CD14-positive monocyte (primary cell): ENCODE results near the gene MDP1. TPM values are rescaled to one million over a fixed set of nuclear protein-coding genes. Genes with fewer than 3 reads are reported as not detected.
"Not testable (repeated sequence)": the region's sequence is repeated elsewhere in the genome, so short reads cannot be mapped to it uniquely, and the experiment has no call there.

Experiments
- DNase-seq, 3 donors: peaks; one replicate each; pipeline ENCODE4 v3.0.0-alpha.2; 2011 to 2022
- H2AFZ ChIP-seq: 2 replicates; pipeline ENCODE4 v1.6.0; 2012; ENCODE audit warnings: mild to moderate bottlenecking, low read depth, low read length, inconsistent platforms; ENCODE audit not compliant: insufficient read depth, poor library complexity, severe bottlenecking
- H3K27ac ChIP-seq, 2 donors: 1 replicate in 1 of 2; 2 replicates in 1 of 2; pipeline ENCODE4 v1.5.1; 2012 to 2013; ENCODE audit warnings: low read length in 2 of 2, control low read depth in 1 of 2, inconsistent platforms in 1 of 2, low read depth in 1 of 2, mild to moderate bottlenecking in 1 of 2
- H3K27me3 ChIP-seq, 2 donors: one replicate each; pipeline versions ENCODE4 v1.6.0 to v1.6.1; 2011 to 2013; ENCODE audit warnings: low read length in 2 of 2; ENCODE audit not compliant: control insufficient read depth in 2 of 2, insufficient read depth in 2 of 2
- H3K36me3 ChIP-seq, 2 donors: replicated peaks in 1 of 2; 1 replicate in 1 of 2; 2 replicates in 1 of 2; pipeline versions ENCODE4 v1.5.1 to v1.6.1; 2012 to 2013; ENCODE audit warnings: low read length in 2 of 2, control low read depth in 1 of 2, inconsistent platforms in 1 of 2, mild to moderate bottlenecking in 1 of 2; ENCODE audit not compliant: insufficient read depth in 2 of 2, control insufficient read depth in 1 of 2
- H3K4me1 ChIP-seq, 2 donors: 1 replicate in 1 of 2; 2 replicates in 1 of 2; pipeline versions ENCODE4 v1.5.1 to v1.6.1; 2012 to 2013; ENCODE audit warnings: low read length in 2 of 2, control low read depth in 1 of 2, inconsistent platforms in 1 of 2, mild to moderate bottlenecking in 1 of 2, moderate library complexity in 1 of 2; ENCODE audit not compliant: insufficient read depth in 2 of 2, control insufficient read depth in 1 of 2
- H3K4me2 ChIP-seq: replicated peaks from 2 replicates; pipeline ENCODE3; 2012; ENCODE audit warnings: low read length, moderate library complexity, mild to moderate bottlenecking; ENCODE audit not compliant: poor library complexity, severe bottlenecking; ENCODE audit errors: extremely low read depth
- H3K4me3 ChIP-seq, 3 experiments: fragments of 200-600 bp in 1 of 3; sonication (generic) in 1 of 3; replicated peaks in 1 of 3; 1 replicate in 2 of 3; 2 replicates in 1 of 3; pipeline ENCODE4 v1.5.1; 2011 to 2013; ENCODE audit warnings: low read length in 3 of 3, mild to moderate bottlenecking in 3 of 3, control low read depth in 2 of 3, low read depth in 2 of 3, inconsistent platforms in 1 of 3, moderate library complexity in 1 of 3
- H3K79me2 ChIP-seq: 2 replicates; pipeline ENCODE4 v1.6.0; 2012; ENCODE audit warnings: mild to moderate bottlenecking, control low read depth, inconsistent platforms, low read length, moderate library complexity; ENCODE audit not compliant: insufficient read depth
- H3K9ac ChIP-seq: 2 replicates; pipeline ENCODE4 v1.6.0; 2017; ENCODE audit warnings: low read length, mild to moderate bottlenecking; ENCODE audit not compliant: insufficient read depth, poor library complexity, severe bottlenecking
- H3K9me3 ChIP-seq, 2 donors: replicated peaks in 1 of 2; 1 replicate in 1 of 2; 2 replicates in 1 of 2; pipeline versions ENCODE4 v1.5.1 to v1.6.1; 2012 to 2013; ENCODE audit warnings: low read length in 2 of 2, control low read depth in 1 of 2; ENCODE audit not compliant: control insufficient read depth in 1 of 2, insufficient read depth in 1 of 2
- H4K20me1 ChIP-seq: 2 replicates; pipeline ENCODE4 v1.6.0; 2012; ENCODE audit warnings: mild to moderate bottlenecking, low read length, control low read depth, moderate library complexity; ENCODE audit not compliant: insufficient read depth
- H3K27ac Mint-ChIP-seq, 7 donors: one replicate each; pipeline ENCODE4 v1.8.0; 2020; ENCODE audit warnings: mild to moderate bottlenecking in 7 of 7, mixed read lengths in 7 of 7, moderate library complexity in 6 of 7, inconsistent platforms in 2 of 7
- H3K27me3 Mint-ChIP-seq, 3 donors: one replicate each; pipeline ENCODE4 v1.8.0; 2021 to 2022; ENCODE audit warnings: low read depth in 3 of 3, mild to moderate bottlenecking in 3 of 3, mixed read lengths in 3 of 3, moderate library complexity in 3 of 3, inconsistent platforms in 1 of 3
- H3K36me3 Mint-ChIP-seq, 2 donors: one replicate each; pipeline ENCODE4 v1.8.0; 2020; ENCODE audit warnings: mixed read lengths in 2 of 2, inconsistent platforms in 1 of 2, mild to moderate bottlenecking in 1 of 2
- H3K4me1 Mint-ChIP-seq: one replicate; pipeline ENCODE4 v1.8.0; 2020; ENCODE audit warnings: mild to moderate bottlenecking, mixed read lengths
- H3K4me3 Mint-ChIP-seq, 2 donors: one replicate each; pipeline ENCODE4 v1.8.0; 2020; ENCODE audit warnings: mild to moderate bottlenecking in 2 of 2, mixed read lengths in 2 of 2, moderate library complexity in 1 of 2
- H3K9me3 Mint-ChIP-seq, 7 donors: one replicate each; pipeline ENCODE4 v1.8.0; 2020 to 2022; ENCODE audit warnings: mixed read lengths in 7 of 7, mild to moderate bottlenecking in 6 of 7, moderate library complexity in 6 of 7, inconsistent platforms in 2 of 7
- CTCF ChIP-seq: fragments of 200-600 bp; IDR thresholded peaks from one replicate; pipeline ENCODE4 v1.8.0; 2022; ENCODE audit warnings: antibody characterized with exemption, mild to moderate bottlenecking
- WGBS: methylation state at CpG from one replicate; pipeline ENCODE4 v1.1.5; 2013; ENCODE audit warnings: missing lambda C conversion rate; ENCODE audit not compliant: insufficient coverage; 5-methylcytosine and 5-hydroxymethylcytosine counted together
- intact Hi-C, 2 donors: fragments of 100-400 bp; cut with micrococcal nuclease; formaldehyde crosslinking; loops; one replicate each; pipeline versions ENCODE4 v1.15.0 to v1.15.1; 2023
- polyA plus RNA-seq, 3 donors: library from polyadenylated mRNA; depleted of rRNA in 1 of 3; unstranded in 2 of 3; stranded (reverse) in 1 of 3; fragments of 300-500 nt in 2 of 3; fragments of >200 nt in 1 of 3; fragmentation: Illumina TruSeq in 2 of 3; gene quantifications; 1 replicate in 2 of 3; 2 replicates in 1 of 3; pipeline ENCODE4 v1.2.3, GENCODE V29; 2012 to 2021

MDP1 gene
- polyA plus RNA-seq, 3 donors, result 17.5 to 49.6 (median 37.5) TPM

GRCh38 chr14:24224618-24225071 lies 8.8 kb upstream of the MDP1 start:
- DNase-seq, result no peak
- H3K27me3 Mint-ChIP-seq, result peaks cover 0 to 1% (median 0%) of the 10 kb centered on the region in 3 donors
- Histone ChIP-seq H3K9me3 (no peaks in the 10 kb centered on the region), H3K27ac (no peak overlapping the region), H2AFZ (no peak overlapping the region), H3K4me1 (no peaks in the 10 kb centered on the region), H3K9ac (no peak overlapping the region), H3K4me2 (no peak overlapping the region), H3K27me3 (no peaks in the 10 kb centered on the region), H4K20me1 (peaks cover 19% of the 10 kb centered on the region), H3K4me3 (no peak overlapping the region), H3K79me2 (peaks cover 96% of the 10 kb centered on the region), H3K36me3 (peaks cover 9 to 30% of the 10 kb centered on the region in 2 donors)
- TF ChIP-seq CTCF, result no peak
- H3K4me1 Mint-ChIP-seq, result peaks cover 3% of the 10 kb centered on the region
- H3K4me3 Mint-ChIP-seq, result no peak overlapping the region
- peak overlapping the region in 1 of 7 donors; percentile 61 for H3K27ac Mint-ChIP-seq
- H3K36me3 Mint-ChIP-seq, result peaks cover 14 to 30% of the 10 kb centered on the region in 2 donors
- no peaks in the 10 kb centered on the region for H3K9me3 Mint-ChIP-seq
- intact Hi-C loops, result no loop called here
- WGBS, result 91% methylated on average over 7 of the region's 7 CpGs

- H3K79me2 ChIP-seq, result peaks cover 80% of the 10 kb centered on the region
- H3K27ac Mint-ChIP-seq, H3K4me1 ChIP-seq, H3K4me3 ChIP-seq, DNase-seq, H3K9ac ChIP-seq, H3K27me3 Mint-ChIP-seq, intact Hi-C loops, H3K9me3 Mint-ChIP-seq, H4K20me1 ChIP-seq, H3K4me2 ChIP-seq, H3K4me1 Mint-ChIP-seq, H2AFZ ChIP-seq, H3K27ac ChIP-seq, H3K4me3 Mint-ChIP-seq, H3K27me3 ChIP-seq, H3K9me3 ChIP-seq: not testable (repeated sequence)
- peaks cover 9 to 31% of the 10 kb centered on the region in 2 donors for H3K36me3 ChIP-seq
- H3K36me3 Mint-ChIP-seq, result peaks cover 12 to 27% of the 10 kb centered on the region in 2 donors
- WGBS, result 88% methylated on average over 3 of the region's 4 CpGs
Observed at GRCh38 chr14:24222987-24223386, 7.1 kb upstream of the MDP1 start.
